Peyer's patch (tissue), 4 donors: ENCODE measurements around the gene APLN. TPM values are rescaled to one million over a fixed set of nuclear protein-coding genes. Genes with fewer than 3 reads are reported as not detected.

Source experiments
- DNase-seq, 3 donors: peaks; one replicate each; pipeline ENCODE4 v3.0.0-alpha.2; 2017 to 2019
- H3K27ac ChIP-seq, 4 donors: fragments of 200-600 bp; sonication (generic); one replicate each; pipeline ENCODE4 v1.5.1; 2016 to 2019
- H3K27me3 ChIP-seq, 2 donors: fragments of 200-600 bp; sonication (generic); one replicate each; pipeline ENCODE4 v1.5.1; 2019
- H3K36me3 ChIP-seq, 3 donors: fragments of 200-600 bp; sonication (generic); one replicate each; pipeline ENCODE4 v1.5.1; 2016 to 2019
- H3K4me1 ChIP-seq, 4 donors: fragments of 200-600 bp; sonication (generic); one replicate each; pipeline ENCODE4 v1.5.1; 2016 to 2019
- H3K4me3 ChIP-seq, 4 donors: fragments of 200-600 bp; sonication (generic); 1 replicate in 3 of 4; 2 replicates in 1 of 4; pipeline ENCODE4 v1.5.1; 2016 to 2019; ENCODE audit warnings: mild to moderate bottlenecking in 1 of 4
- H3K9me3 ChIP-seq, 4 donors: fragments of 200-600 bp; sonication (generic); one replicate each; pipeline ENCODE4 v1.5.1; 2016 to 2019; ENCODE audit warnings: mild to moderate bottlenecking in 1 of 4
- POLR2A ChIP-seq, 2 donors: fragments of 450-650 bp; IDR thresholded peaks; one replicate each; pipeline ENCODE4 v1.5.1; 2017; ENCODE audit warnings: antibody characterized with exemption in 2 of 2, mild to moderate bottlenecking in 2 of 2, moderate library complexity in 2 of 2
- total RNA-seq, 4 donors: library from RNA; depleted of rRNA; stranded (reverse); fragments of >200 nt; gene quantifications; one replicate each; pipeline ENCODE4 v1.1.0, GENCODE V29; 2016
- TF ChIP-seq, protein P1 (sequence below), 6 experiments: fragments of 450-650 bp in 4 of 6; fragments of 200-600 bp in 2 of 6; sonication (generic) in 1 of 6; IDR thresholded peaks; one replicate each; pipeline ENCODE4 v1.5.1; 2017 to 2019; ENCODE audit warnings: antibody characterized with exemption in 6 of 6, mild to moderate bottlenecking in 3 of 6, moderate library complexity in 1 of 6

Gene APLN
- total RNA-seq, 4 donors from 2014 or later = 0.27 to 0.35 TPM; not detected in 2

DNA sequence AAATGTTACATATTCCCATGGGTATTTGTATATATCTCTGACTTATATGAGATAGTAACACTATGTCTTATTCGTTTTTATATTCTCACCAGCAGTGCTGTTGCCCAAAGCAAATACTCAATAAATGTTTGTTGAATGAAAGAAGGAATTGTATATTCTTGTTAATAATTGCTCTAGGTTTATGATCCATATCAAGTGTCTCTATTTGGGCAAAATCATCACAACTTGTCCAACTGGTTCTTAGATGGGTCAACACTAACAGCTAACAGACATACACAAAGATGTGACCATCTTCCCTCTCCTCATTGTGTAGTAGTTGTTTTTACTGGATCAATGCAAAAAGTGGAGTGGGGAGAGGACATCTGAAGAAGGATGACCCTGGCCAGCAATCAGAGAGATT, 6.6 kb upstream of the APLN start:
- Histone ChIP-seq H3K4me1 (no peaks in the 10 kb centered on the region), H3K27ac (no peak overlapping the region), H3K9me3 (no peaks in the 10 kb centered on the region), H3K27me3 (no peaks in the 10 kb centered on the region), H3K36me3 (no peaks in the 10 kb centered on the region), H3K4me3 (no peak overlapping the region)
- DNase-seq = no peak
- TF ChIP-seq POLR2A (IDR thresholded peaks at IDR 0.05) = no peak
- TF ChIP-seq, protein P1, sequence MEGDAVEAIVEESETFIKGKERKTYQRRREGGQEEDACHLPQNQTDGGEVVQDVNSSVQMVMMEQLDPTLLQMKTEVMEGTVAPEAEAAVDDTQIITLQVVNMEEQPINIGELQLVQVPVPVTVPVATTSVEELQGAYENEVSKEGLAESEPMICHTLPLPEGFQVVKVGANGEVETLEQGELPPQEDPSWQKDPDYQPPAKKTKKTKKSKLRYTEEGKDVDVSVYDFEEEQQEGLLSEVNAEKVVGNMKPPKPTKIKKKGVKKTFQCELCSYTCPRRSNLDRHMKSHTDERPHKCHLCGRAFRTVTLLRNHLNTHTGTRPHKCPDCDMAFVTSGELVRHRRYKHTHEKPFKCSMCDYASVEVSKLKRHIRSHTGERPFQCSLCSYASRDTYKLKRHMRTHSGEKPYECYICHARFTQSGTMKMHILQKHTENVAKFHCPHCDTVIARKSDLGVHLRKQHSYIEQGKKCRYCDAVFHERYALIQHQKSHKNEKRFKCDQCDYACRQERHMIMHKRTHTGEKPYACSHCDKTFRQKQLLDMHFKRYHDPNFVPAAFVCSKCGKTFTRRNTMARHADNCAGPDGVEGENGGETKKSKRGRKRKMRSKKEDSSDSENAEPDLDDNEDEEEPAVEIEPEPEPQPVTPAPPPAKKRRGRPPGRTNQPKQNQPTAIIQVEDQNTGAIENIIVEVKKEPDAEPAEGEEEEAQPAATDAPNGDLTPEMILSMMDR (IDR thresholded peaks at IDR 0.05) = no peak

DNA sequence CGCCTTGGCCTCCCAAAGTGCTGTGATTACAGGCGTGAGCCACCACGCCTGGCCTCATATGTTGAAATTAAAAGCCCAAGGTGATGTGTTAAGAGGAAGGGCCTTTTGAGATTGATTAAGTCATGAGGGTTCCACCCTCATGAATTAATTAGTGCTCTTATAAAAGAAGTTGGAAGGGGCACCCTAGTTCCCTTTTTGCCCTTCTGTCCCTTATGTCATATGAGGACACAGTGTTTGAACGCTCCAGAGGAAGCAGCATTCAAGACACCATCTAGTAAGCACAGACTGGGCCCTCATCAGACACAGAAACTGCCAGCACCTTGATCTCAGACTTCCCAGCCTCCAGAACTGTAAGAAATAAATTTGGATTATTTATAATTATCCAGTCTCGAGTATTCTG, 5.1 kb upstream of the APLN start:
- H3K4me3 ChIP-seq = no peak overlapping the region
- no peak for DNase-seq
- H3K9me3 ChIP-seq = no peaks in the 10 kb centered on the region
- H3K27me3 ChIP-seq = no peaks in the 10 kb centered on the region
- no peak overlapping the region for H3K27ac ChIP-seq
- H3K36me3 ChIP-seq = no peaks in the 10 kb centered on the region
- no peaks in the 10 kb centered on the region for H3K4me1 ChIP-seq
- TF ChIP-seq POLR2A (IDR thresholded peaks at IDR 0.05) = no peak
- TF ChIP-seq, protein P1 (IDR thresholded peaks at IDR 0.05) = no peak

DNA sequence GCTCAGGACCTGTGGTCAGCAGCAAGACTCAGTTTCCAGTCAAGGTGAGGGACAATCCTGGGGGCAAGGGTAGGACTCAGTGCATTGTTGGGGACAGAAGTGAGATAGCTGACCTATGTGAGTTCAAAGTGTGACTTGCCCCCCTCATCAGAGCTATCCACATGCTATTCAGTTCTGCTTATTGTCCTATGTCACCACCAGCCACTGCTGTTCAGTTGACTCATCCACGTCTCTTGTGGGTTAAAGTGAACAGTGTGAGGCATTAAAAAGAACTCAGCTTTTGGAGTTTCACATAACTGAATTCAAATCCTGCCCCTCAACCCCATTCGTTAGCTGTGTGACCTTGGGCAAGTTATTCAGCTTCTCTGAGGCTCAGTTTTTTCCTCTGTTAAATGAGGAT, 4.4 kb upstream of the APLN start:
- H3K36me3 ChIP-seq = no peaks in the 10 kb centered on the region
- H3K4me1 ChIP-seq = peaks cover 0 to under 1% (median 0%) of the 10 kb centered on the region in 4 donors
- no peak for TF ChIP-seq POLR2A (IDR thresholded peaks at IDR 0.05)
- TF ChIP-seq, protein P1 (IDR thresholded peaks at IDR 0.05) = no peak
- H3K27me3 ChIP-seq = no peaks in the 10 kb centered on the region
- no peak overlapping the region for H3K4me3 ChIP-seq
- no peak for DNase-seq
- no peaks in the 10 kb centered on the region for H3K9me3 ChIP-seq
- H3K27ac ChIP-seq = no peak overlapping the region

DNA sequence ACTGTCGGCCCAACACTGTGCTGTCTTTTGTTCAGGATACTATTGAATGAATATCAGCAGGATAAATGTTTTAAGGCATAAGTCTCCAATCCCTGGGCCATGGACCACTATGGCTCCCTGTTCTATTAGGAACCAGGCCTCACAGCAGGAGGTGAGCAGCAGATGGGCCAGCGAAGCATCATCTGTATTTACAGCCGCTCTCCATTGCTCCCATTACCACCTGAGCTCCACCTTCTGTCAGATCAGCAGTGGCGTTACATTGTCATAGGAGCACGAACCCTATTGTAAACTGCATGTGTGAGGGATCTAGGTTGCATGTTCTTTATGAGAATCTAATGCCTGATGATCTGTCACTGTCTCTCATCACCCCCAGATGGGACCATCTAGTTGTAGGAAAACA, 3.7 kb upstream of the APLN start:
- Histone ChIP-seq H3K27ac (no peak overlapping the region), H3K36me3 (no peaks in the 10 kb centered on the region), H3K9me3 (no peaks in the 10 kb centered on the region), H3K4me1 (peaks cover 0 to 8% (median 0%) of the 10 kb centered on the region in 4 donors), H3K27me3 (no peaks in the 10 kb centered on the region), H3K4me3 (no peak overlapping the region)
- no peak for DNase-seq
- TF ChIP-seq POLR2A (IDR thresholded peaks at IDR 0.05) = no peak
- TF ChIP-seq, protein P1 (IDR thresholded peaks at IDR 0.05) = no peak

DNA sequence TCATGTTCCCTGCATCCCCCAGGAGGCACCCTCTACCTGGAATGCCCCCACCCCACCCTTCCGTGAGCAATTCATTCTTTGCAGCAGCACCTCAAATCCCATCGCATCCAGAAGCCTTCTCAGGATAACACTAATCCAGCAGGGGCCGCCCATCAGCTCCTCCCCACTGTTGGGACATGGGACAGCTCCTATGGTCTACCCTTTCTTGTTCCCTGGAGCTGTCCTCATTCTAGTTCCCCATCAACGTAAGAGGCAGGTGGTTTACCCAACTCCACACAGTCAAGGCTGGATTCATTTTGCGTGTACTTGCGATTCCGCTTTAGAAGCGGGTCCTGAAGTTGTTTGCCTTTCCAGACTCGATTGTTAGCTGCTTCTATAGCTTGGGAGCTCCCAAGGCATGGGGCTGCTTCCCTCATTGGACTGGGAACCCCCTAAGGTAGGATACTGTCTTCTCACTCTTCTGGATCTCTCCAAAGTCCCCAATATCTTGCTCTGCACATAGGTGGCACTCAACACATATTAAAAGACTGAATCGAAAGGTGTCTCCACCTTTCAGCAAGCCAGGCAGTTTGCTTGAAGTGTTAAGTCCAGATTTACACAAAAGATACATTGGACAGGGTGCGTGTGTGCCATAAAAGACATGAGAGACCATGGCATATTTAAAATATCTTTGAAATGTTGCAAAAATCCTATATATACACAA, 942 bp upstream of the APLN start:
- Histone ChIP-seq H3K4me1 (peaks cover 0 to 8% (median 0%) of the 10 kb centered on the region in 4 donors), H3K27me3 (no peaks in the 10 kb centered on the region), H3K9me3 (no peaks in the 10 kb centered on the region), H3K36me3 (no peaks in the 10 kb centered on the region), H3K27ac (no peak overlapping the region), H3K4me3 (no peak overlapping the region)
- TF ChIP-seq, protein P1 (IDR thresholded peaks at IDR 0.05) = peak in 3 of 6 experiments; percentile 30 to 46 (median 41)
- TF ChIP-seq POLR2A (IDR thresholded peaks at IDR 0.05) = no peak
- peak in 1 of 3 donors; percentile 45 for DNase-seq
